ENCODE data around the gene RBMS3. TPM values are rescaled to one million over a fixed set of nuclear protein-coding genes. Genes with fewer than 3 reads are reported as not detected.
"Not testable (repeated sequence)": the region's sequence is repeated elsewhere in the genome, so short reads cannot be mapped to it uniquely, and the experiment has no call there.

The RBMS3 gene
- polyA plus RNA-seq, 1 experiment: 33.4 TPM

GRCh38 chr3:29465836-29466235 lies 185.0 kb downstream of the RBMS3 start:
- ChIA-PET POLR2A (interaction anchor here (0.6 to 0.7 kb wide), 2 partner anchors 35 to 539 kb away, joined by 3 to 4 read pairs; no protein-coding TSS in a partner anchor), CTCF (interaction anchor here (0.6 to 2.2 kb wide), 2 partner anchors 10 to 1325 kb away, joined by 3 to 7 read pairs; no protein-coding TSS in a partner anchor)
- DNase-seq (ENCODE audit: low read depth, low spot score): peak; percentile 61
- TF ChIP-seq CTCF (IDR thresholded peaks at IDR 0.05; ENCODE audit: low read depth, low read length): no peak
- Histone ChIP-seq H3K9me3 (ENCODE audit: control insufficient read depth, insufficient read depth, low read length) (no peaks in the 10 kb centered on the region), H3K27ac (ENCODE audit: low read depth, low read length) (no peak overlapping the region), H3K4me3 (ENCODE audit: low read depth, low read length) (no peak overlapping the region), H3K27me3 (ENCODE audit: control insufficient read depth, insufficient read depth, low read length) (no peaks in the 10 kb centered on the region)

GRCh38 chr3:29466442-29466841 lies 185.6 kb downstream of the RBMS3 start:
- H3K27me3 ChIP-seq (ENCODE audit: control insufficient read depth, insufficient read depth, low read length): no peaks in the 10 kb centered on the region
- H3K4me3 ChIP-seq (ENCODE audit: low read depth, low read length): no peak overlapping the region
- POLR2A ChIA-PET: interaction anchor here (0.6 kb wide), 1 partner anchor 539 kb away, joined by 3 read pairs; no protein-coding TSS in a partner anchor
- H3K27ac ChIP-seq (ENCODE audit: low read depth, low read length): no peak overlapping the region
- H3K9me3 ChIP-seq (ENCODE audit: control insufficient read depth, insufficient read depth, low read length): no peaks in the 10 kb centered on the region
- CTCF ChIA-PET: interaction anchor here (2.2 kb wide), 1 partner anchor 9 kb away, joined by 7 read pairs; no protein-coding TSS in a partner anchor
- no peak for DNase-seq (ENCODE audit: low read depth, low spot score)
- TF ChIP-seq CTCF (IDR thresholded peaks at IDR 0.05; ENCODE audit: low read depth, low read length): no peak

GRCh38 chr3:29468187-29468586 lies 187.3 kb downstream of the RBMS3 start:
- POLR2A ChIA-PET: no interaction called here
- H3K4me3 ChIP-seq (ENCODE audit: low read depth, low read length): no peak overlapping the region
- DNase-seq (ENCODE audit: low read depth, low spot score): no peak
- no peaks in the 10 kb centered on the region for H3K27me3 ChIP-seq (ENCODE audit: control insufficient read depth, insufficient read depth, low read length)
- no peak overlapping the region for H3K27ac ChIP-seq (ENCODE audit: low read depth, low read length)
- no peak for TF ChIP-seq CTCF (IDR thresholded peaks at IDR 0.05; ENCODE audit: low read depth, low read length)
- H3K9me3 ChIP-seq (ENCODE audit: control insufficient read depth, insufficient read depth, low read length): peaks cover under 1% of the 10 kb centered on the region; the same call in 1 of the 2 replicates
- CTCF ChIA-PET: no interaction called here

GRCh38 chr3:29473481-29474170 lies 192.8 kb downstream of the RBMS3 start:
- POLR2A ChIA-PET; CTCF ChIA-PET; H3K27me3 ChIP-seq (ENCODE audit: control insufficient read depth, insufficient read depth, low read length); H3K27ac ChIP-seq (ENCODE audit: low read depth, low read length); H3K9me3 ChIP-seq (ENCODE audit: control insufficient read depth, insufficient read depth, low read length); H3K4me3 ChIP-seq (ENCODE audit: low read depth, low read length); DNase-seq (ENCODE audit: low read depth, low spot score): not testable (repeated sequence)

- ChIA-PET CTCF (interaction anchor here (0.7 to 1.6 kb wide), 2 partner anchors 9 to 266 kb away, joined by 5 to 7 read pairs; no protein-coding TSS in a partner anchor), POLR2A (interaction anchor here (0.7 kb wide), 1 partner anchor 192 kb away, joined by 3 read pairs; no protein-coding TSS in a partner anchor)
- TF ChIP-seq CTCF (IDR thresholded peaks at IDR 0.05; ENCODE audit: low read depth, low read length): no peak
- no peaks in the 10 kb centered on the region for H3K27me3 ChIP-seq (ENCODE audit: control insufficient read depth, insufficient read depth, low read length)
- H3K4me3 ChIP-seq (ENCODE audit: low read depth, low read length): no peak overlapping the region
- H3K27ac ChIP-seq (ENCODE audit: low read depth, low read length): no peak overlapping the region
- peaks cover 7% of the 10 kb centered on the region; the same call in 1 of the 2 replicates for H3K9me3 ChIP-seq (ENCODE audit: control insufficient read depth, insufficient read depth, low read length)
- DNase-seq (ENCODE audit: low read depth, low spot score): no peak
Measured at GRCh38 chr3:29475305-29475840, 194.5 kb downstream of the RBMS3 start.

Measured in AG04450 (cell line).